ENCODE results near the gene SEPTIN12. TPM values are rescaled to one million over a fixed set of nuclear protein-coding genes. Genes with fewer than 3 reads are reported as not detected.

SEPTIN12 gene
- total RNA-seq, 1 donor from 2014 or later, result 0.42 TPM

DNA sequence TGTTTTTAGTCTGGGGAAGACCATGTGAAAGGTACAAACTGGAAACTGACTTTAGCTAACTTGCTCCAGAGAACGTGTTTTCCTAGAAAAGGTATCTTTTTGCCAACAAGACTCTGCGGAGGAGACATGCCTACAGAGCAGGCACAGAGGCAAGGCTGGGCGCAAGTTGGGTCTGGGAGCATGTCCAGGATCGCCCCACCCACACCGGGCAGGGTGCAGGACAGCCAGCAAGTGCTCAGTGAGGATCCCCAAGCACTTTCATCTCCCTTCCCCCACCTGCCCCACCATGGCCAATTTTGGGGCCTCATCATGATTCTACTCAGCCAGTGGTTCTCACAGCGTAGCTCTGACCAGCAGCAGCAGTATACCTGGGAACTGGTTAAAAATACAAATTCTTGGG, 32.5 kb upstream of the SEPTIN12 start:
- H3K36me3 Mint-ChIP-seq, result peaks cover 35% of the 10 kb centered on the region
- no peak for DNase-seq (ENCODE audit: low spot score in 2 of 2, unreplicated experiment in 2 of 2)
- TF ChIP-seq, protein P1, sequence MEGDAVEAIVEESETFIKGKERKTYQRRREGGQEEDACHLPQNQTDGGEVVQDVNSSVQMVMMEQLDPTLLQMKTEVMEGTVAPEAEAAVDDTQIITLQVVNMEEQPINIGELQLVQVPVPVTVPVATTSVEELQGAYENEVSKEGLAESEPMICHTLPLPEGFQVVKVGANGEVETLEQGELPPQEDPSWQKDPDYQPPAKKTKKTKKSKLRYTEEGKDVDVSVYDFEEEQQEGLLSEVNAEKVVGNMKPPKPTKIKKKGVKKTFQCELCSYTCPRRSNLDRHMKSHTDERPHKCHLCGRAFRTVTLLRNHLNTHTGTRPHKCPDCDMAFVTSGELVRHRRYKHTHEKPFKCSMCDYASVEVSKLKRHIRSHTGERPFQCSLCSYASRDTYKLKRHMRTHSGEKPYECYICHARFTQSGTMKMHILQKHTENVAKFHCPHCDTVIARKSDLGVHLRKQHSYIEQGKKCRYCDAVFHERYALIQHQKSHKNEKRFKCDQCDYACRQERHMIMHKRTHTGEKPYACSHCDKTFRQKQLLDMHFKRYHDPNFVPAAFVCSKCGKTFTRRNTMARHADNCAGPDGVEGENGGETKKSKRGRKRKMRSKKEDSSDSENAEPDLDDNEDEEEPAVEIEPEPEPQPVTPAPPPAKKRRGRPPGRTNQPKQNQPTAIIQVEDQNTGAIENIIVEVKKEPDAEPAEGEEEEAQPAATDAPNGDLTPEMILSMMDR (IDR thresholded peaks at IDR 0.05; ENCODE audit: unreplicated experiment), result no peak
- H3K27me3 Mint-ChIP-seq (ENCODE audit: low read depth), result no peaks in the 10 kb centered on the region
- no peak overlapping the region for H3K27ac Mint-ChIP-seq
- H3K9me3 Mint-ChIP-seq, result no peaks in the 10 kb centered on the region
- no peaks in the 10 kb centered on the region for H3K4me1 Mint-ChIP-seq
- no peak overlapping the region for H3K4me3 Mint-ChIP-seq

DNA sequence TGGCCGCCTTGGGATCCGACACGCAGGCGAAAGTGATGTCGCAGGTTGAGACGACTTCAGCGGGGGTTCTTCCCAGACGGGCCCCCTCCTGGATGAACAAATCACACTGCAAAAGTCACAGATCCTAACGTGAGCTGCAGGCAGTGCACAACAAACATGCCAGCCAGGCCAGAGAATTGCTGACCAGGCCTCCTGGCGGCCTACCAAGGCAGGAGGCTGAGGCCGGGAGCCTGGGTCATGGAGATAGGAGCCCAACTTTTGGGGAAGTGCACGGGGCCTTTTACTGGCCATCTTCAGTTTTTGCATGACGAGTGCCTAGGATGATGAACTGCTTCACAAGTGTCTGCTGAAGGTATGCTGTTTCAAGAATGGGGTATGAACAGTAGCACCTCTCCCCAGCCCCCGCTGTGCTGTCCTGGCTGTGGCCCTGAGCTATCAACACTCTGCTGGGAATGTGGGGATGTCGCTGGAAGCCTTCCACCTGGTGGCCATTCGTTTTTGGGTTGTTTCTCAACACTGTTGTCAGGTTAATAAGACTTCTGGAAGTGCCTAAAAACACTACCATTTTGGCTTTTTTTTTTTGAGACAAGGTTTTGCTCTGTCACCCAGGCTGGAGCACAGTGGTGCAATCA, 26.5 kb upstream of the SEPTIN12 start:
- Mint-ChIP-seq H3K36me3 (peaks cover 36% of the 10 kb centered on the region), H3K27me3 (ENCODE audit: low read depth) (no peaks in the 10 kb centered on the region), H3K4me1 (no peaks in the 10 kb centered on the region), H3K4me3 (no peak overlapping the region), H3K27ac (no peak overlapping the region), H3K9me3 (no peaks in the 10 kb centered on the region)
- no peak for DNase-seq (ENCODE audit: low spot score in 2 of 2, unreplicated experiment in 2 of 2)
- TF ChIP-seq, protein P1 (IDR thresholded peaks at IDR 0.05; ENCODE audit: unreplicated experiment), result no peak

DNA sequence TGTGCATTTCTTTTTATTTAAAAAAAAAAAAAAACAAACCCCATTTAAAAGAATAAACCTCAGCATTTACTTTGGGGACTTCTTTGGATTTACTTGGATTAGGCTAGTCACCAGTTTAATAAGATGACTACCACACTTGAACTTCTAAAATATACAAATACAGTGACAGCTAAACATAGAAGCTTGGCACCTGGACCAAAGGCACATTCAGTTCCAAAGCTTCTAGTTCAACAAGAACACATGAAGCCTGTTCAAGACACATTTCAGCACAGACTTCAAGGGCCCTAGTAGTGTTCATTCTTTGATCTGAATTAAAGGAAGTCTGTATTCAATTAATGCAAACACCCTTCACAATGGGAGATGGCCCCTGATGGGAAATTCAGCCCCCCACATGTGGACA, 25.9 kb upstream of the SEPTIN12 start:
- H3K4me1 Mint-ChIP-seq, result no peaks in the 10 kb centered on the region
- no peak overlapping the region for H3K4me3 Mint-ChIP-seq
- no peak overlapping the region for H3K27ac Mint-ChIP-seq
- no peaks in the 10 kb centered on the region for H3K9me3 Mint-ChIP-seq
- DNase-seq (ENCODE audit: low spot score in 2 of 2, unreplicated experiment in 2 of 2), result no peak
- H3K36me3 Mint-ChIP-seq, result peaks cover 36% of the 10 kb centered on the region
- H3K27me3 Mint-ChIP-seq (ENCODE audit: low read depth), result no peaks in the 10 kb centered on the region
- TF ChIP-seq, protein P1 (IDR thresholded peaks at IDR 0.05; ENCODE audit: unreplicated experiment), result no peak

DNA sequence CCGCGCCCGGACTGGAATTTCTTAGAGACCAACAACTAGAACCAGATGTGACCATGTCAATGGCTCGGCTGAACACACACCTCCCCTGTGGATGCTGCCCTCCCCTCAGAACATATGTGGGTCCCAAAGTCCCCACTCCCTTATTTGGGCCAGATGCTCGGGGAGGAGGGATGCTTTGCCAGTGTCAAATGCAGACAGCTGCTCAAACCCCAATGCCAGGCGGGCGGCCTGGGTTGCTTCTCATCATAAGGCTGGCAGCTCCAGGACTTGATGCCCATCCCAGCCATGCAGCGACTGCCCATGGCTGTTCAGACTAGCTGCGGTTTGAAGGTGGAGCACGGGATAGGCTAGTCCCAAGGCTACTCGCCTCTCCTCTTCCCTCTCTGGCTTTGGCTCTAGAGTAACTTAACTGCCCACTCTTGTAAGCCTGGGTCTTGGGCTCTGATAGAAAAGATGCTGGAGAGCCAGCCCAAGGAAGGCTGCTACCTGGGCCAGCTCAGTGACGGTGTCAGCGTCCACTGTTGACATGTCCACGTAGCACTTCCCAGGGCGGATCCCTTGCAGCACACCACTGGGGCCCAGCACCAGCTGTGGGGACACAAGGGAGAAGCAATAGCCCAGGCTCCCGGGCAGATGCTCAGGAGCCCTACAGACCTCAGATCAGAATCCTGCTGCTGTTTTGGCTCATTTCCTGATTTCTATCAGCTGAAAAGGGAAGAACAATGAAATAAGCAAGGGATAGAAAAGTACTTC, 25.3 kb upstream of the SEPTIN12 start:
- no peaks in the 10 kb centered on the region for H3K4me1 Mint-ChIP-seq
- TF ChIP-seq, protein P1 (IDR thresholded peaks at IDR 0.05; ENCODE audit: unreplicated experiment), result no peak
- H3K27ac Mint-ChIP-seq, result no peak overlapping the region
- DNase-seq (ENCODE audit: low spot score in 2 of 2, unreplicated experiment in 2 of 2), result no peak
- H3K9me3 Mint-ChIP-seq, result no peaks in the 10 kb centered on the region
- no peak overlapping the region for H3K4me3 Mint-ChIP-seq
- H3K27me3 Mint-ChIP-seq (ENCODE audit: low read depth), result no peaks in the 10 kb centered on the region
- H3K36me3 Mint-ChIP-seq, result peaks cover 35% of the 10 kb centered on the region

DNA sequence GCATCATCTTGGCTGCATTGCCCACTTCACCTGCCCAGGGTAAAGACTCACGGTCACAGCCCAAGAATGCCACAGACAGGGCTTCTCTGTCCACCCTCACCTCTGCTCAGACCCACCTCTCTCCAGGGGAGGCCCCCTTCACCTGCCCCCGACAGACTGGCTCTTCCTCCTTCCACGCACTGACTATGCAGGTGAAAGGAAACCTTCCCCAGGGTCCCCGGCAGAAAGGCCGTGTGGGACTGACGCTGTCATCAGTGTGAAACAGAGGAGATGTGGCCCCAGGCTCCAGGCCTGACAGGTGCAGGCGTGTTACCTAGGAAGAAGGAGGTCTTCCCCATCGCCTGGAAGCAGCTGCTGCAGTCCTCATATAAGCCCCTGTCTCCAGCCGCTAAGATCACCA, 23.6 kb upstream of the SEPTIN12 start:
- Mint-ChIP-seq H3K4me1 (no peaks in the 10 kb centered on the region), H3K9me3 (no peaks in the 10 kb centered on the region)
- TF ChIP-seq, protein P1 (IDR thresholded peaks at IDR 0.05; ENCODE audit: unreplicated experiment), result no peak

More for the DNA sequence above, 23.6 kb upstream of the SEPTIN12 start:
- DNase-seq (ENCODE audit: low spot score in 2 of 2, unreplicated experiment in 2 of 2), result no peak
- Mint-ChIP-seq H3K36me3 (peaks cover 34% of the 10 kb centered on the region), H3K27ac (no peak overlapping the region), H3K27me3 (ENCODE audit: low read depth) (no peaks in the 10 kb centered on the region), H3K4me3 (no peak overlapping the region)

Data from mesothelial cell of epicardium (in vitro differentiated cells).